ENCODE results near the gene SAT2. TPM values are rescaled to one million over a fixed set of nuclear protein-coding genes. Genes with fewer than 3 reads are reported as not detected.
"Not testable (repeated sequence)": the region's sequence is repeated elsewhere in the genome, so short reads cannot be mapped to it uniquely, and the experiment has no call there.

SAT2 gene
- total and polyA plus RNA-seq, 5 experiments from 2014 or later: 38.5 to 76.6 (median 40.0) TPM

DNA sequence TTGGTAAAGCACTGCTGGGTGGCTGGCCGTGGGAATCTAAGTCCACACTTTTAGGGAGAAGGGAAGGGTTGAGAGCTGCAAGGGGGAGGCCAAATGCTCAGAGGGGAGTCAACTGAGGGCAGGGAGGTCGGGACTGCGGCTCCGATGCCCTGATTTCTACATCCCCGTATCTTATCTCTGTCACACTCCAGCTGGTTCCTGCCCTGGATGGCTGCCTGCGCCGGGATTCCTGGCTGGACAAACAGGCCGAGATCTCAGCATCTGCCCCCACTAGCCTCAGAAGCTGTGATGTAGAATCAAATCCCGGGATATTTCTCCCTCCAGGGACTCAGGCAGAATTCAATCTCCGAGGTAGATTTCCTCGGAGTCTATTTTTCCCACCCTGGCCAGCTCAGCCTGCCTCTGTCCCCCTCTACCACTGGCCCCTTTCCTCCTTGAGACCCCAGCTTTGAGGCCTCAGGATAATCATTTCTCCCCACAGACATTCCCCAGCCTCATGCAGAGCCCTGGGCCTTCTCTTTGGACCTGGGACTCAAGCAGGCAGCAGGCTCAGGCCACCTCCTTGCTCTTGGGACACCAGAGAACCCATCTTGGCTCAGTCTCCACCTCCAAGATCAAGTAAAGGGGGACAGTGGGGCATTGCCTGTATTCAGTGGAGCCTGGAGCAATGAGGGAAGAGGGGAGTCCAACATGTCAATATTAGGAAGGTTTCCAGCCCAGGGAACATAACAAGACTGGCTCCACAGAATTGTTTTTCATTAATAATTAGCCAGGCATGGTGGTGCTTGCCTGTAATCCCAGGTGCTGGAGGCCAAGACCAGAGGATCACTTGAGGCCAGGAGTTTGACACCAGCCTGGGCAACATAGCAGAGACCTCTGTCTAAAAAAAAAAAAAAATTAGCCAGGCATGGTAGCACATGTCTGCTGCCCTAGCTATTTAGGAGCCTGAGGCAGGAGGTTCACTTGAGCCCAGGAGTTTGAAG is 4.1 kb upstream of the SAT2 start:
- Mint-ChIP-seq H3K4me1 (peaks cover 5 to 11% (median 9%) of the 10 kb centered on the region in 4 donors), H3K4me3 (peak overlapping the region in 2 of 10 donors; percentile 26 to 51), H3K27me3 (no peaks in the 10 kb centered on the region), H3K9me3 (no peaks in the 10 kb centered on the region), H3K27ac (peak overlapping the region in 1 of 10 donors; percentile 33), H3K36me3 (peaks cover 0 to under 1% (median 0%) of the 10 kb centered on the region in 3 donors)
- POLR2A ChIA-PET: interaction anchor here (1.1 to 4.6 kb wide), 3 partner anchors 10 to 55 kb away, joined by 3 to 49 read pairs (median 4); partner anchors contain the start of genes ATP1B2, TP53 and WRAP53
- no peak for ATAC-seq
- DNase-seq: no peak

DNA sequence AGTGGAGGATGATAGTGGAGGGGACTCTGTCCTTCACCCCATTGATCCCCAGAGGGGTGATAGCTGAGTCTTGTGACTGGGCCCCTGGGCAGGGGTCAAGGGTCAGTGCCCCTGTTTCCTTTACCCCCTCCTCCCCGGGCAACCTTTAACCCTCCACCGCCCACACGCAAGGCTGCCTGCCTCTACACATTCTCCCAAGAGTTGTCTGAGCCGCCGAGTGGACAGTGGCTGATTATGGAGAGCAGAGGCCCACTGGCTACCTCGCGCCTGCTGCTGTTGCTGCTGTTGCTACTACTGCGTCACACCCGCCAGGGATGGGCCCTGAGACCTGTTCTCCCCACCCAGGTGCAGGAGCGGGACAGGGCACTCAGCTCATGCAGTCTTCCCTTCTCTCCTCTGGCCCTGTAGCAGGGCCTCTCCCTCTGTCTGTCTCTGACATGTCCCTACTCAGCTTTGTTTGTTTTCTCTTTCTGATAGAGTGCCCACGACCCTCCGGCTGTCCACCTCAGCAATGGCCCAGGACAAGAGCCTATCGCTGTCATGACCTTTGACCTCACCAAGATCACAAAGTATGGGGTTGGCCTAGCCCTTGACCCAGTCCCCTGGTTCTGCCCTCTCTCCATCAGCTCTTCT is 2.4 kb upstream of the SAT2 start, which contains the start of gene SHBG:
TSS of gene SHBG (plus strand) at position 197 of the 633 bp plus-strand sequence. CDS start at position 235, 38 bp downstream.
- POLR2A ChIA-PET: interaction anchor here (0.5 to 4.6 kb wide), 3 partner anchors 15 to 77 kb away, joined by 3 to 49 read pairs (median 5); partner anchors contain the start of genes FXR2, TP53 and WRAP53
- Mint-ChIP-seq H3K27me3 (no peaks in the 10 kb centered on the region), H3K36me3 (peaks cover 0 to 7% (median 2%) of the 10 kb centered on the region in 3 donors), H3K27ac (peak within 1 kb of the TSS in 5 of 10 donors; percentile 25 to 64 (median 43)), H3K4me3 (peak within 1 kb of the TSS in 6 of 10 donors; percentile 19 to 71 (median 40)), H3K9me3 (no peaks in the 10 kb centered on the region), H3K4me1 (peaks cover 7 to 18% (median 16%) of the 10 kb centered on the region in 4 donors)
- ATAC-seq (no peak), DNase-seq (no peak)

DNA sequence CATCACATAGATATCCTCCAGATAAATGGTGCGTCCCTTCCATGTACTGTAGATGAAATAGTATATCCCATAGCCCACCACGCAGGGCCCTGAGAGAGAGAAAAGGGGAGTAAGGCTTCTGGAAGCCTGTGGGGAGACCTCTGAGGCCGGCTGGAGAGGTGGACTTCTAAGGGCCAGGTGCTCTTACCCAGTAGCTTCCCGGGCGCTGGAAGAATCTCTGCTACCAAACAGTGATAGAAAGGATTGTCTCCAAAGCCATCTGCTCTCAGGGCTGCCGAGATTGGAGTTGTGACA is 718 bp downstream of the SAT2 start:
- no peak for ATAC-seq
- POLR2A ChIA-PET: interaction anchor here (1.5 to 3.4 kb wide), 6 partner anchors 11 to 59 kb away, joined by 3 to 83 read pairs (median 9); partner anchors contain the start of genes ATP1B2, FXR2 and TP53
- Mint-ChIP-seq H3K27ac (peak overlapping the region; percentile 79 to 98 (median 94)), H3K27me3 (no peaks in the 10 kb centered on the region), H3K4me3 (peak overlapping the region; percentile 90 to 97 (median 94)), H3K36me3 (peaks cover 0 to 7% (median 2%) of the 10 kb centered on the region in 3 donors), H3K9me3 (no peaks in the 10 kb centered on the region), H3K4me1 (peaks cover 7 to 18% (median 16%) of the 10 kb centered on the region in 4 donors)
- DNase-seq: no peak

DNA sequence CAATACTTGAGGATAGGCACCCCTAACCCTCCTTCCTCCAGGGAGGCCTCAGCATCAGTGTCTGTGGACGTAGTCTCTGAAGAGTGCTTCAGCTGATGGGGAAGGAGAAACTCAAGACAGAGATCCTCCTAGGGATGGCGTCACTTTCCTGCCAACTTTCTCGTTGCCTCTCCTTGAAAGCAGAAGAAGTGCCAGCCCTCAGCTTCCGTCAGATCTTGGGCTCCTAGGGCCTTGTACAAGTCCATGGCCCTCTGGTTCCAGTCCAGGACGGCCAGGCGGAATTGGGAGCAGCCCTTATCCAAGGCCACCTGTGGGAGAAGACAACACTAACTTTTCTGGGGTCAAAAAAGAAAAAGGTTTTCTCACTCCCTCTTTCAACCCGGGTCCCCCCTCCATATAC is 1.3 kb downstream of the SAT2 start:
- Mint-ChIP-seq H3K9me3 (no peaks in the 10 kb centered on the region), H3K27ac (peak overlapping the region in 9 of 10 donors; percentile 54 to 98 (median 92)), H3K36me3 (peaks cover 0 to 7% (median 2%) of the 10 kb centered on the region in 3 donors), H3K4me1 (peaks cover 7 to 18% (median 16%) of the 10 kb centered on the region in 4 donors), H3K4me3 (peak overlapping the region; percentile 90 to 97 (median 94)), H3K27me3 (no peaks in the 10 kb centered on the region)
- POLR2A ChIA-PET: interaction anchor here (0.7 to 3.4 kb wide), 4 partner anchors 10 to 715 kb away, joined by 3 to 83 read pairs (median 28); partner anchors contain the start of genes FXR2 and TP53
- DNase-seq (no peak), ATAC-seq (no peak)

DNA sequence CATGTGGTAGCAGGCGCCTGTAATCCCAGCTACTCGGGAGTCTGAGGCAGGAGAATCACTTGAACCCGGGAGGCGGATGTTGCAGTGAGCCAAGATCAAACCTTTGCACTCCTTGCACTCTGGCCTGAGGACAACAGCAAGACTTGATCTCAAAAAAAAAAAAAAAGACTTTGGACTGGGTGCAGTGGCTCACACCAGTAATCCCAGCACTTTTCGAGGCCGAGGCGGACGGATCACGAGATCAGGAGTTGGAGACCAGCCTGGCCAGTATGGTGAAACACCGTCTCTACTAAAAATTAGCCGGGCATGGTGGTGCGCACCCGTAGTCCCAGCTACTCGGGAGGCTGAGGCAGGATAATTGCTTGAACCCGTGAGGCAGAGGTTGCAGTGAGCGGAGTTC is 1.9 kb downstream of the SAT2 start:
- not testable (repeated sequence) for H3K27me3 Mint-ChIP-seq, H3K36me3 Mint-ChIP-seq, DNase-seq, H3K9me3 Mint-ChIP-seq, ATAC-seq
- peak overlapping the region in 2 of 10 donors; percentile 79 to 96 for H3K27ac Mint-ChIP-seq
- H3K4me1 Mint-ChIP-seq: peaks cover 7 to 18% (median 16%) of the 10 kb centered on the region in 4 donors
- H3K4me3 Mint-ChIP-seq: peak overlapping the region in 3 of 10 donors; percentile 11 to 91 (median 16)
- POLR2A ChIA-PET: interaction anchor here (0.7 to 3.4 kb wide), 3 partner anchors 10 to 60 kb away, joined by 3 to 83 read pairs (median 52); partner anchors contain the start of genes FXR2 and TP53

DNA sequence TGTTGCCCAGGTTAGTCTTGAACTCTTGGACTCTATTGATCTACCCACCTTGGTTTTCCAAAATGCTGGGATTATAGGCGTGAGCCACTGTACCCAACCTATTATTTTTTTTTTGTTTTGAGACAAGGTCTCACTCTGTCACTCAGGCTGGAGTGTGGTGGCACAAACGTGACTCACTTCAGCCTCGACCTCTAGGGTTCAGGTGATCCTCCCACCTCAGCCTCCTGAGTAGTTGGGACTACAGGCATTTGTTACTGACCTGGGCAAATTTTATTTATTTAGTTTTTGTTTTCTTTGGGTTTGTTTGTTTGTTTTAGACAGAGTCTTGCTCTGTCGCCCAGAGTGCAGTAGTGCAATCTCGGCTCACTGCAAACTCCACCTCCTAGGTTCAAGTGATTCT is 4.0 kb downstream of the SAT2 start:
- H3K27ac Mint-ChIP-seq: no peak overlapping the region
- H3K27me3 Mint-ChIP-seq: no peaks in the 10 kb centered on the region
- POLR2A ChIA-PET: no interaction called here
- DNase-seq: no peak
- ATAC-seq: no peak
- H3K4me1 Mint-ChIP-seq: peaks cover 5 to 18% (median 15%) of the 10 kb centered on the region in 4 donors
- H3K36me3 Mint-ChIP-seq: peaks cover 0 to 7% (median 2%) of the 10 kb centered on the region in 3 donors
- no peaks in the 10 kb centered on the region for H3K9me3 Mint-ChIP-seq
- H3K4me3 Mint-ChIP-seq: no peak overlapping the region

DNA sequence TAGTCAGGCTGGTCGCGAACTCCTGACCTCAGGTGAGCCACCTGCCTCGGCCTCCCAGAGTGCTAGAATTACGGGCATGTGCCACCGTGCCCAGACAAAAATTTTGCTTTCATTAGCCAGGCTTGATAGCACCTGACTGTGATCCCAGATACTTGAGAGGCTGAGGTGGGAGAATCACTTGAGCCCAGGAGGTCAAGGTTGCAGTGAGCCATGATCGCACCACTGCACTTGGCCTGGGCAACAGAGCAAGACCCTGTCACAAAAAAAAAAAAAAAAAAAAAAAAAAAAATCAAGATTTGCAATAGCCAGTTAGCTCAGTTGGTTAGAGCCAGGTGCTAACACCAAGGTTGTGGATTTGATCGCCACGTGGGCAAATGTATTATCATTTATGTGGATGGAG is 6.8 kb downstream of the SAT2 start:
- Mint-ChIP-seq H3K36me3 (peaks cover 0 to 2% (median 0%) of the 10 kb centered on the region in 3 donors), H3K4me1 (no peaks in the 10 kb centered on the region), H3K27ac (no peak overlapping the region), H3K9me3 (no peaks in the 10 kb centered on the region), H3K4me3 (no peak overlapping the region), H3K27me3 (no peaks in the 10 kb centered on the region)
- POLR2A ChIA-PET: interaction anchor here (0.6 to 2.8 kb wide), 4 partner anchors 11 to 374 kb away, joined by 3 to 16 read pairs (median 6); partner anchors contain the start of gene TP53
- ATAC-seq (no peak), DNase-seq (no peak)

DNA sequence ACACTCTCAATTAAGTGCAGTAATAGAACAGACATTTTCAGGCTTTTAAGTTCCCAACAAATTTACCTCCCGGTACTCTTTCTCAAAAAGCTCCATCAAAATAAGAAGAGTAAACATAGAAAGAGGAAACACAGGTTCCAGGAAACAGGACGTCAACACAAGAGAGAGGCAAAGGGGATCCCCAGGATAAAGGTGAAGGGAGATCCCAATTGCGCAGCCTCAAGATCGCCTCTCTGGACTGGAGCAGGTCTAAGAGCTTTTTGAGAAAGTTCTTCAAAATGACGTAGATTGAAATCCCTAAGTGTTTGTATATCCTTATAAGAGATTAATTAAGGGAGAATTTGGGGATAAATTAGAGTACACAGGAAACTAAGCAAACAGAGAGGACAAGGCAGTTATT is 9.0 kb downstream of the SAT2 start:
- Mint-ChIP-seq H3K27me3 (no peaks in the 10 kb centered on the region), H3K27ac (no peak overlapping the region), H3K4me1 (peaks cover 2 to 10% (median 5%) of the 10 kb centered on the region in 4 donors), H3K9me3 (no peaks in the 10 kb centered on the region), H3K36me3 (no peaks in the 10 kb centered on the region), H3K4me3 (no peak overlapping the region)
- DNase-seq (no peak), ATAC-seq (no peak)
- POLR2A ChIA-PET: interaction anchor here (1.0 to 6.1 kb wide), 3 partner anchors 9 to 67 kb away, joined by 5 to 105 read pairs (median 52); partner anchors contain the start of genes SAT2, TP53 and WRAP53

DNA sequence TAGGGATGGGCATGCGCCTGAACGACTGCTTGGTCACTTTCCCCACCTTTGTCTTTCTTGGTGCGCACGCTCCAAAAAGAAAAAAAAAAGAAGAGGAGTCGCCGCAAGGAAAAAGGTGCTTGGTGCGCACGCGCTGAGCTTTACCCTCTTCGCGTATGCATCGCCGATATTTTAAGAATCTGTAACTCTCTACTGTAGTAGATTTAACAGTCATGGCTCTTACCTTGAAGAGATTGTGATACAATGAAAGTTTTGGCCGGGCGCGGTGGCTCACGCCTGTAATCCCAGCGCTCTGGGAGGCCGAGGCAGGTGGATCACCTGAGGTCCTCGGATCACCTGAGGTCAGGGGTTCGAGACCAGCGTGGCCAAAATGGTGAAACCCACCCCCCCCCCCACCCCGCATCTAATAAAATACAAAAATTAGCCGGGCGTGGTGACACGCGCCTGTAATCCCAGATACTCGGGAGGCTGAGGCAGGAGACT is 12.3 kb downstream of the SAT2 start:
- Mint-ChIP-seq H3K27ac (peak overlapping the region; percentile 82 to 99 (median 97)), H3K27me3 (no peaks in the 10 kb centered on the region), H3K9me3 (no peaks in the 10 kb centered on the region), H3K4me3 (peak overlapping the region; percentile 85 to 96 (median 90)), H3K4me1 (peaks cover 20 to 38% (median 35%) of the 10 kb centered on the region in 4 donors), H3K36me3 (peaks cover 0 to 10% (median 2%) of the 10 kb centered on the region in 3 donors)
- POLR2A ChIA-PET: interaction anchor here (0.6 to 6.1 kb wide), 21 partner anchors 12 to 580 kb away, joined by 3 to 105 read pairs (median 5); partner anchors contain the start of genes ATP1B2, MPDU1, PHF23 and POLR2A
- peak; percentile 43 to 44 for ATAC-seq
- DNase-seq: no peak

DNA sequence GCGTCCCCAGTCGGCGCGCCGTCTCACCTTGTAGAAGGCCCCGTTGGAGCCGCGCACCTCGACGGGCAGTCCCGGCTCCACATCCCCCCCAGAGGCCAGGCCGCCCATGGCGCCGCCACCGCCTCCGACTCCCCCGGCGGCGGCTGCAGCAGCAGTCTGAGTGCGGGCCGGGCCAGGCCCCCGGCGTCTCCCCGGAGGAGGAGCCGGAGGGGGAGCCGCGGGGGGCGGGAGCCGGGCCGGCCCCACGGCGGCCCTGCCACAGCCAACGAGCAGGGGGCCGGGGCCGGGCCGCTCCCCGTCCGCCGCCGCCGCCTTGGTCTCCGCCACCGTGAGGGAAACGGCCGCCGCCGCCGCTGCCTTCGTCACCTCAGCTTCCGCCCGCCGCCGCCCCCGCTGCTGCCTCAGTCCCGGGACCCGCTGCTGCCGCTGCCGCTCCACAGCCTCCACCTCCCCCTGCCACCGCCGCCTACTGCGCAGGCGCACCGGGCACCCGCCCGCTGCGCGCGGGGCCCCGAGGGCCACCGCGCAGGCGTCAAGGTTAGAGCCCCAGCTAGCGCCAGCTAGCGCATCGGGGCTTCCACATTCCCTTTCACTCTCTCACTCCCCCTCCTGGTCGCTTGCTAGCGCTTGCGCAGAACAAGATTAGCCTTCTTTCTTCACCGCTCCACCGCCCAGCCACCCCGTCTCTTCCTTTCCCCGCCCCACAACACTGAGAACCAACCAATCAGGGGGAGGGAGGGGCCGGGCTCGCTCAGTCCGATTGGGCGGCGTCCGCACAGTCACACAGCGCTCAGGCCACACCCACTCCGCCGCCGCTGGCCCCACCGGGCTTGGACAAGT is 13.0 kb downstream of the SAT2 start, which contains the start of gene FXR2:
TSS of gene FXR2 (minus strand) at position 473 of the 840 bp plus-strand sequence. CDS start at position 108, 365 bp downstream.
- Mint-ChIP-seq H3K36me3 (peaks cover 0 to 10% (median 2%) of the 10 kb centered on the region in 3 donors), H3K9me3 (no peaks in the 10 kb centered on the region), H3K27me3 (no peaks in the 10 kb centered on the region), H3K4me3 (peak within 1 kb of the TSS; percentile 85 to 97 (median 92)), H3K4me1 (peaks cover 20 to 41% (median 37%) of the 10 kb centered on the region in 4 donors), H3K27ac (peak within 1 kb of the TSS; percentile 82 to 99 (median 97))
- POLR2A ChIA-PET: interaction anchor here (0.5 to 6.1 kb wide), 22 partner anchors 13 to 579 kb away, joined by 3 to 105 read pairs (median 5); partner anchors contain the start of genes ATP1B2, MPDU1, PHF23 and POLR2A
- DNase-seq (peak; percentile 96 to 100 (median 98)), ATAC-seq (peak; percentile 83 to 85)
